Ureter (tissue), 1 donor: Measurements from ENCODE around the gene CA9. TPM values are rescaled to one million over a fixed set of nuclear protein-coding genes. Genes with fewer than 3 reads are reported as not detected.

Experiments used
- DNase-seq: peaks from one replicate; pipeline ENCODE4 v3.0.0-alpha.2; 2020; ENCODE audit warnings: low spot score
- total RNA-seq: library from RNA; stranded (reverse); gene quantifications from one replicate; pipeline ENCODE4 v1.2.4, GENCODE V29; 2023
- donor health status: DM: yes; HTN: yes; CAD: no.

Gene CA9
- total RNA-seq, 1 donor from 2014 or later: not detected

GRCh38 chr9:35675732-35676392 lies 2.1 kb downstream of the CA9 start:
- no peak for DNase-seq

DNA sequence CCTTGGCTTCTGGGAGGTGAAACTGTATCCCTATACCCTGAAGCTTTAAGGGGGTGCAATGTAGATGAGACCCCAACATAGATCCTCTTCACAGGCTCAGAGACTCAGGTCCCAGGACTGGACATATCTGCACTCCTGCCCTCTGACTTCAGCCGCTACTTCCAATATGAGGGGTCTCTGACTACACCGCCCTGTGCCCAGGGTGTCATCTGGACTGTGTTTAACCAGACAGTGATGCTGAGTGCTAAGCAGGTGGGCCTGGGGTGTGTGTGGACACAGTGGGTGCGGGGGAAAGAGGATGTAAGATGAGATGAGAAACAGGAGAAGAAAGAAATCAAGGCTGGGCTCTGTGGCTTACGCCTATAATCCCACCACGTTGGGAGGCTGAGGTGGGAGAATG lies 5.4 kb downstream of the CA9 start:
- no peak for DNase-seq

DNA sequence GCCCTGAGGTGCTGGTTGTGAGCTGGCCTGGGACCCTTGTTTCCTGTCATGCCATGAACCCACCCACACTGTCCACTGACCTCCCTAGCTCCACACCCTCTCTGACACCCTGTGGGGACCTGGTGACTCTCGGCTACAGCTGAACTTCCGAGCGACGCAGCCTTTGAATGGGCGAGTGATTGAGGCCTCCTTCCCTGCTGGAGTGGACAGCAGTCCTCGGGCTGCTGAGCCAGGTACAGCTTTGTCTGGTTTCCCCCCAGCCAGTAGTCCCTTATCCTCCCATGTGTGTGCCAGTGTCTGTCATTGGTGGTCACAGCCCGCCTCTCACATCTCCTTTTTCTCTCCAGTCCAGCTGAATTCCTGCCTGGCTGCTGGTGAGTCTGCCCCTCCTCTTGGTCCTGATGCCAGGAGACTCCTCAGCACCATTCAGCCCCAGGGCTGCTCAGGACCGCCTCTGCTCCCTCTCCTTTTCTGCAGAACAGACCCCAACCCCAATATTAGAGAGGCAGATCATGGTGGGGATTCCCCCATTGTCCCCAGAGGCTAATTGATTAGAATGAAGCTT lies 6.1 kb downstream of the CA9 start:
- DNase-seq: no peak

- no peak for DNase-seq
Observed at GRCh38 chr9:35680331-35681105, 6.8 kb downstream of the CA9 start.

DNA sequence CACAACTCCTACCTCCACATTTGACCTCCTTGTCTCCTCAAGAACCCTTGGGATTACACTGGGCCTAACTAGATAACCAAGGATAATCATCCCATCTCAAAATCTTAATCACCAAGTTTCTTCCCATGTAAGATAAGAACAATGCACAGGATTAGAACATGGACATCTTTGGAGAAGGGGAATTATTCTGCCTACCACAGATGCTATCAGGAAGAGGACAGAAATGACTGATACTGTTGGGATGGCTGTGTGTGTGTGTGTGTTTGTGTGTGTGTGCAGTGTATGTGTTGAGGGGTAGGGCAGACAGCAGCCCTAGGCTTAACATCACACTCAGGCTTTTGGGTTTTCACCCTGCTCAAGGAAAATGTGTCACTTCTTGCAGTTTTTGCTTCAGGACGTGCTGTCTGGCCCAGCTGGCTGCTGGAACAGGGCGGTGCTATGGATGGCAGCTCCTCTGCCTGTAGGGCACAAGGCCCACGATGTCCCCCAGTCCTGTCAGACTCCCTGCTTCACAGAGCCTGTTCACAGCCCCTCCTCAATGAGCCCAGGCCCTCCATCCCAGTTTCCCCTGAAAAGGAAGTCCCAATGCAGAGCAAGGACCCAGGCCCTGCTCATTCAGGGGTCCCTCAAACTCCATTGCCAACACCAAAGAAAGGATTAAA lies 7.7 kb downstream of the CA9 start:
- DNase-seq: no peak

DNA sequence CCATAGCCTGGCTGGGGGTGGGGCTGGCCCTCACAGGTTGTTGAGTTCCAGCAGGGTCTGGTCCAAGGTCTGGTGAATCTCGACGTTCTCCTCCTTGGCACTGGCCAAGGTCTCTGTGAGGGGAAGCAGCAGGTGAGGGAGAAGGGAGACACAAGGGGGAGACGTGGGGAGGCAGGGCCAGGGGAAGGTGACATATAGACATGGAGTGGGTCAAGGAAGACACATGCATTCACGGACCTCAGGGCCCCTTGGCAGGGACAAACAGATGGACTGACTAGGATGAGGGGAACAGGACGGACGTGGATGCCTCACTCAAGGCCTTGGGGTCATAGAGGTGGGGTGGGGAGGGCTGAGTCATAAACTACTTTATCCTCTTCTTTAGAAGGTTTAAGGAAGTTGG lies 8.3 kb downstream of the CA9 start:
- DNase-seq: no peak

- no peak for DNase-seq
Observed at GRCh38 chr9:35682520-35683315, 9.0 kb downstream of the CA9 start.

- DNase-seq: no peak
Observed at GRCh38 chr9:35683323-35683722, 9.6 kb downstream of the CA9 start.

DNA sequence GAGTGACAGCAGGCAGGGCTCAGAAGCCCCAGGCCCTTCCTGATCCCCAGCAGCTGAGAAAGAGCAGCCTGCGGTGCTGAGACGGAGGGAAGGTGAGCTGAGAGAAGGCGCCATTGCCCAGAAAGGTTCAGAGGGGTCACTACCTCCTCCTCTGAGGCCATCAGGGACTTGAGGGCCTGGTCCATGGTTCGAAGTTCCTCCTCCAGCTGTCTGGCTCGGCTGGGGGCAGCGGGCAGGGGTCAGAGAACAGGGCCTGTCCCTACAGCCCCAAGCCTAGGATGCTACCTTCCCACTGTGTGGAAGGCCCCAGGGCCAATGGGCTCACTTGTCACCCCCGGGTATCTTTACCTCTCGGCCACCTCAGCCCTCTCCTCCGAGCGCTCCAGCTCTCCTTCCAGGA lies 11.2 kb downstream of the CA9 start:
- DNase-seq: no peak

- DNase-seq: no peak
Observed at GRCh38 chr9:35685506-35685905, 11.8 kb downstream of the CA9 start.

DNA sequence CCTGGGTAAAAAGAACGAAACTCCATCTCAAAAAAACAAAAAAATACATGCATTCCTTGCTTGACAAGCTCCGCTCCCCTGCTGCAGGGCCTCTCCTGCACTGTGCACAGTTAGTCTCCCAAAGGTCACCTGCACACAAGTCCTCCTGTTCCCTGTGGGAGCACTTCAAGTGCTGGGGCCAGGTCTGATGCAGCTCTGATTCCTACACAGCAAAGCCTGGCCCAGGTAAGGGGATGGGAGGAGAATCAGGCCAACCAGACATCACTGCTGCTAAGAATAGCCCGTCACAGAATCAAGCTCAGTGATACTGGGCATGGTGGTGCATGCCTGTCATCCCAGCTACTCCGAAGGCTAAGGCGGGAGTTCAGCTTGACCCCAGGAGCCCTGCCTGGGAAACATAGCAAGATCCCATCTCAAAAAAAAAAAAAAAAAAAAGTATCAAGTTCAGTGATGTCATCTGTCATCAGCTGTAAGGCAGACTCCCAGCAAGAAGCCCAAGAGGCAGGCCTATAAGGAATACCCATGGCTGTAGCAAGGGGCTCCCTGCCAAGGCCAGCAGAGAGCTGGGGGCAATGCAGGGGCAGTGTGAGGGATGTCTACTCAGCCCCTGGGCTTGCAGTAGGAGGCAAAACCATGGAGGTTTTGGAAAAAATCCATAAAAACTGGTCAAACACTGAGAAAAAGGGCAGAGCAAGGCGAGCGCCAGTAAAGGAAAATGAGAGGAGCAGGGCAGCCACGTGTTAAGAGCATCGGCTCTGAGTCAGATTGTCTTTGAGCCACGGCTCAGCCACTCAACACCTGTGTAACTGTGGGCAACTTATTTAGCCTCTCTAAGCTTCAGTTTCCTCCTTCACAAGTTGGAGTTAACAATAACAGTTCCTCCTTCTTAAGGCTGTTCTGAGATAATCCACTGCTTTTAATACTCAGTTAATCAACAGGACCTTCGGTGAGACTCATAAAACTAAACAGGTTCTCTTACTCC lies 12.8 kb downstream of the CA9 start:
- DNase-seq: no peak

GRCh38 chr9:35687306-35687705 lies 13.6 kb downstream of the CA9 start:
- no peak for DNase-seq

GRCh38 chr9:35687972-35688557 lies 14.3 kb downstream of the CA9 start:
- no peak for DNase-seq

DNA sequence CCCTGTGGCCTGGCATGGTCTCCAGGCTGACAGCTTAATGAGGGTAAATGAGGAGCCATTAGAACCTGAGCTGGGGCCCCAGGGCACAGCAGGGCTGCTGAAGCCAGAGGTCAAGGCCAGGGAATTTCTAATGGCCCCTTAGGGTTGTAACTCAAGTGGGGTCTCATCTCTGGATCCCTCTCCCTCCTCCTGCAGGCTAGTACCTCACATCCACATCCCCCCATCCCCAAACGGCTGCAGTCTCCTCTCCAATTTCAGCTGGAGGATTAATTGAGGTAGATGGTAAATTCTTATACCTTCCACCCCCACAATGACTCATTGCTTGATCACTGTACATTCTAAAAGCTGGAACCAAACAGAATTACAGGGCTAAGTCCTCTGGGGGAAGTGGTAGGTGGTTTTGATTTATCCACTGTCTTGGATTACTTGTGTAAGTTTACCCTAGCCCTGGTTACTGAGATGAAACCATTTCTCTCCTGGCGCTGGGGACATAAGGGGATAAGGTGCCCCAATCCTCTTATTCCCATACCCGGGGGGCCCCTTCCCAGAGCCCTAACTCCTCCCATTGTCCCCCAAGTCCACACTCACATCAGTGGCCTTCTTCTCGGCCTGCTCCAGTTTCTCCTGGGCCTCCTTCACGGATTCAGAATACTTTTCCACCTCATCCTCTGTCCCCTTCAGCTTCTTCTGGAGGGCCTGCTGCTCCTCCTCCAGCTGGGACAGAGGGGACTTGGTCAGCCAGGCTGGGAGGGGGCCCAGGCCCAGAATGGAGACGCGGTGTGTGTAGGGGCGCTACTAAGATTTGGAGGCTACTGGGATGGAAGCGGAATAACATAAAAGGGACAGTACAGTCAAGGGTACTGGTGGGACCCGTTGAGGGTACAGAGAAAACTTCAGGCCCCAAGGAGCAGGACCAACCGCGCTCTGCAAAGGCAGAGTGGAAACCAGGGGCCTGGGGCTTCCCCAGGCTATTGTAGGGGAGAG lies 15.1 kb downstream of the CA9 start:
- DNase-seq: no peak

DNA sequence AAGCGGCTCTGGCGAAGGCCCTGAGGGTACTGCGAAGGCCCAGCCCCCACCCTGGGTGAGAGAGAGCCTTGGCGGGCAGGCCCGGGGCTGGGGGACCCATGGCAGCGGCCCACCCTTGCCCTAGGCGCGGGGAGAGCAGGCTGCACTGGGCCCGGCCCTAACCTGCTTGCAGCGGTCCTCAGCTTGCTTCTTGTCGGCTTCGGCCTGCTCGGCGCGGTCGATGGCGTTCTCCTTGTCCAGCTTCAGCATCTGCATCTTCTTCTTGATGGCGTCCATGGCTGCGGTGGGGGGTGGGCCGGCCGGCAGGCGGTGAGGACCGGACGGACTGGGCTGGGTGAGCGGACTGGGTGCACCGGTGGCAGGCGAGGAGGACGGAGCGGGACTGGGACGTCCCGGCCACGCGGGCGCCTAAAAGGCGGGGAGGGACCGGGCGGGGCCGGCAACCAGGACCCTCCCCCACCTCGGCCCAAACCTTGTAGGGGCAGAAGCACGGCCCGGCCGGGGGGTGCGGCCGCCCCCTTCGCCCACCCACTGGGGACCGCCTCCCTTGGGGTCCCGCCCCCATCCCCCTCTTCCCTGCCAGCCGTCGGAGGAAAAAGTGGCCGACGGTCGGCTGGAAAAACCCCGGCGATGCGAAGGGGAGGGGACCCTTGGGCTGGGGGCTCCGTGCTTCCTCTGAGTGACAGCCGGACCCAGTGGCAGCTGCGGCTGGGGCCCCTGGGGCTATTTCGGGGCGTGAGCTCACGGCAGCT lies 16.0 kb downstream of the CA9 start, which contains the start of gene TPM2:
Gene TPM2 (minus strand): TSS at position 384 of the 752 bp plus-strand sequence. CDS start 108 bp downstream, at position 276.
- DNase-seq: peak; percentile 87

DNA sequence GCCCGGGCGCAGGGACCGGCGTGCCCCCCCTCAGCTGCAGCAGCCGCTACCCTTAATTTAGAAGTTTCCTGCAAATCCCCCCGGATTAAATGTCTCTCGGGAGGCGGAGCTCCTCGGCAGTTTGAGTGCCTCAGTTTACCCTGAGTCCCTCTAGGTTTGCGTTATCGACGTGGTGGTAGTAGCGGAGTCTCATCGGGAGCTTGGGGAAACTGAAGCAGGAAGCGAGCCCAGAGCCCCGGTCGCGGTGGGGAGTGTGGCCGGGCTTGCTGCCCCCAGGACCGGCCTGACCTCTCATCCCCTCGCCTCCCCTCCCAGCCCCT lies 16.5 kb downstream of the CA9 start:
- no peak for DNase-seq

DNA sequence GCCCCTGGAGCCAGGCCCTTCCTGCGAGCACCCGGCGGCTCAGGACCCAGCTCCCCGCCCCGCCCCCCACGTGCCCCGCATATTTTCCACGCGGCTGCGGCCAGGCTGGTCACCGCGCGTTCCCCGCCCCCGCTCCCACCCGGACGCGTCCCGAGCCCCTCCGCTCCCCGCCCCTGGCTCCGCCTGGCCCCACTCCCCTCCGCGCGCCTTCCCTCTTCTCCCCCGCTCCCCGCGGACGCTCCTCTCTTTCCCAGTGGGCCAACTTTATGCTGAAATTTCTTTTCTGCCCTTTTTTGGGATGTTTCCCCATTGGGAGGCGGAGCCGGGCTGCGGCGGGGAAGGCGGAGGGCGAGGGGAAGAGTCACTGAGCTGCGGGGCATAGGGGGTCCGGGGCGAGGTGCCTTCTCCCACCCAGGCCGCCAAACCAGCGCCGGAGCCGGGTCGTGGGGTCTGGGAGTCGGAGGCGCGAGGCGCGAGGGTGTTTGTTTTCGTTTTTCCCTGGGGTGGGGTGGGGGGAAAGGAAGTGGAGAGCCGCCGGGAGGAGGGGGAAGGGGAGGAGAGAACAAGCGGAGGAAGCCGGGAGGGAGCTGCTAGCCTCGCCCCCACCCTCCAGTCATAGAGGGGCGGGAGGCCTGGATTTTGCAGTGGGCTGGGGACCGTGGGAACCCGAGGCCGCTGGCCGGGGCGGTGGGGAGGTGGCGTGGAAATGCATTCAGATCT lies 17.0 kb downstream of the CA9 start:
- peak; percentile 87 for DNase-seq

GRCh38 chr9:35691334-35691650 lies 17.6 kb downstream of the CA9 start:
- no peak for DNase-seq
